GM18507 (cell line): Measurements from ENCODE around the gene ZNF346.

Experiments used
- DNase-seq: peaks from one replicate; pipeline ENCODE4 v3.0.0; 2011; ENCODE audit warnings: low read depth; ENCODE audit not compliant: insufficient read length; ENCODE audit errors: extremely low spot score
- FAIRE-seq: peaks from 2 replicates; lab custom pipeline; 2011; peaks lifted over from hg19 to GRCh38; lab: Jason Lieb, UNC

ZNF346 gene

DNA sequence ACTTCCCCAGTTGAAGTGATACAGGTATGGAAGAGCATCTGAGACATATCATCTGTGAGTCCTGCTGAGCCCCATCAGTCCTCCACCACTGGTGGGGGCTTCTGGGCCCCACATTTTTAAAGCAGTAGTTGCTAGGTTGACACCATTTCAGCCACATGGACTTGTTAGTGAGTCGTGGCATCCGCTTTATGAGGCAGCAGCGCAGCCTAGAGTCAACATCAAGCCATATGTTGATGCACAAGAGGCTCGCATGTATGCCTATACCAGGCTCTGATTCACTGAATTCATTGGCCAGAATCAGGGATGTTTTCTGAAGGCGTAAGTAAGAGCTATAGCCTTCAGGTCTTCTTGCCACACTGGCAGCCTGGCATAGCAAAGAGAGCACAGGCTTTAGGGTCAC lies 26.8 kb downstream of the ZNF346 start:
- no peak for FAIRE-seq
- no peak for DNase-seq

DNA sequence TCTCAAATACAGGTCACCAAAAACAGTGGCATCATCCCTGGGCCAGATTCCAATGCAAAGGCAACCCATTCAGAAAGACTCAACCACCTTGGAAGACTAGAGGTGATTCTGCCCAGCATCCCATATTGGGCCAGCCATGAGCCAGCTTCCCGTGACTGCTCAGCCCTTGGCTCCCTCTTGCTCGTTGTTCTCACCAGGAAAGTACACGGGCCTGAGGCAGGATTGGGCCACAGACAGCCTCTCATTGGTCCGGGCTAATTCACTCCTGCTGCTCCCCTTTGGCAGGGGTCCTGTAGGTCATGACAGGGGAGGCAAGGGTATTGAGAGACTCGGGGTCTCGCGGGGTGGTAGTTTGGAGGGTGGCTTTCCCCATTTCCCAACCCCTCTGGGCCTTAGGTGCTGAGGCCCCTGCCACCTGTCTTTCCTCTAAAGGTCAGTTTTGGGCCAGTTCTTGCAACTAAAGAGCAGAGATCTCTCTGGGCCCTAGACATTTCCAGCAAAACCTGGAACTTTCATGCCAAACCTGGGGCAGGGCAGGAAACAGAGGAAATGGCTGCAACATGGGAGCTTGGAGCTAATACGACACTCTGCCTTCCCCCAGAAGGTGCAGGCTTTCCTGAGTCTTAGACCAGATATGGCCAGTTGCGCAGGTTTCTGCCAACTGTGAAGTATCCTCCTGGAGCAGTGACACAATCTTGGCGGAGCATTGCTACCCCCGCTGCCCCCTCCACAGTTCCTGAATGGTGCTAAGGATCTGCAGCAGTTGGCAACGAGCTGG lies 42.2 kb downstream of the ZNF346 start:
- FAIRE-seq (no peak), DNase-seq (no peak)

DNA sequence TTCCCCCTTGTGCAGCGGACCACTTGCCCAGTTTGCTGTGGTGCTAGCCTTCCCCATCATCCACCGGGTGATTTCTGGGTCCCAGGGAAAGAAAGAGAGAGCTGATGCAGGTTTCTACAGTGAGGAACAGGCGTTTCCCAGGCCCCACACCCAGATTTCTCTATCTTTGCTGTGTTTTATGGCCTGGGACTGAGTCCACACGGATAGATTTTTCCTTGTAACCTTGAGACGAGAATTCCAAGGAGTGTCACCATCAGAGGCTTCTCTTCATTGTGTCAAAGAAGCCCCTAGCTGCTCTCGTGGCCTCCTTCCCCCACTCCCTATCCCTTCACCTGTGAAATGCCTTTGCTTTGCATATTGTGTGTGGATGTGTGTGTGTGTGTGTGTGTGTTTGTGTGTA lies 43.0 kb downstream of the ZNF346 start:
- no peak for FAIRE-seq
- no peak for DNase-seq

DNA sequence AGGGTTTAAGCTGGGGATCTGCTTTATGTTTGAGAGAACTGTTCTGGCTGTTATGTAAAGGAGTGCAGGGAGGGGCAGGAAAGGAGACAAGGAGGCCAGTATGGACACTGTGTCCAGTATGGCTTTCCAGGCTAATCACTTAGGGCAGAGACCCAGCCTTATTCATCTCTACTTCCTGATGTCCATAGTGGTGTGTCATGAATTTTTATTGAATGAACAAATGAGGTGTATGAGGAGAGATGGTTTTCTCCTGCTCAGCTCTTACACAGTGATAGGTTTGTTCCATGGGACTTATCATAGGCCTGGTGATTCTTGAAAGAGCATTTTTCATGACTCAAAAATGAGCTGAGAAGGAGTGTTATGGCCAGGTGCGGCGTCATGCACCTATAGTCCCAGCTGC lies 43.7 kb downstream of the ZNF346 start:
- DNase-seq (no peak), FAIRE-seq (no peak)

DNA sequence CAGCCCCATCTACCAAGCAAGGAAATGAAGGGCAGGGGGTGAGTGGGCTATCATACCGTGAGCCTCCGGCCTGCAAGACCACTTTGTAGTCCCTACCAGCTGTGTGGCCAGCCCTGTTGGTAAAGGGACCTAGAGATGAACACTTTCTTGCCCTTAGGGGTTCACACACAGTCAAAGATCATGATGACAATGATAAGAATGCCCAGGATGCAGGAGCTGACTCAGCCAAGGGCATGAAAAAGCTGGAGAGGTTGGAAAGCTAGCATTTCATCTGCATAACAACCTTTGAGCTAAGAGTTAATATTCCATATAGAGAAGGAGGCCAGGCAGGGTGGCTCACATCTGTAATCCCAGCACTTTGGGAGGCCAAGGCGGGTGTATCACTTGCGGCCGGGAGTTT lies 45.0 kb downstream of the ZNF346 start:
- no peak for FAIRE-seq

DNA sequence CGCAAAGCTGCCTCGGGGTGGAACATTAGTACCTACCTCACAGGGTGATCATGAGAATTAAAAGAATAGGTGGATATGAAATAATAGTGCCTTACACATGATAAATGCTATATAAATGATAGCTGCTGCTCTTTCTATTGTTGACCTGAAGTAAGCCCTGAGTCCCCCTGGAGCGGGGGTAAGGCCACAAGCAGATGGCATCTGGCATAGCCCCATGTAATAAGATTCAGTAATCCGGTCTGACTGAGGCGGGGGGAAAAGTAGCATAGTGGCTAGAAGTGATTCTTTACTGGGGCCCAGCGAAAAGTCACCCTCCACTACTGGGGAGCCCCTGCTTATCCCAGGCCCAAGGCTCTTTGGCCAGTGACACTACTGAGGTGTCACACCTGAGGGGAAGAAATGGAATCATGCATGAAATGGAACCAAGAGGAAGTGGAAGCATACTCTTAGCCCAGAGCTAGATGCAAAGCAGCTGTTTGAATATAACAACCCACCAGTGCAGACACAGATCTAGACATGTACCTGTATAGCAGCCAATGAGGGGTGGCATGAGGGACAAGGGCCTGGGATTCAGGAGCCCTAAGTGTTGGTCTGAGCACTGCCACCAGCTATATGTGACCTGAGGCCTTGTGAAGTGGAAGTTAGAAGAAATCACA lies 48.2 kb downstream of the ZNF346 start:
- peak; percentile 5 for FAIRE-seq

More for the DNA sequence above, 45.0 kb downstream of the ZNF346 start:
- no peak for DNase-seq

DNA sequence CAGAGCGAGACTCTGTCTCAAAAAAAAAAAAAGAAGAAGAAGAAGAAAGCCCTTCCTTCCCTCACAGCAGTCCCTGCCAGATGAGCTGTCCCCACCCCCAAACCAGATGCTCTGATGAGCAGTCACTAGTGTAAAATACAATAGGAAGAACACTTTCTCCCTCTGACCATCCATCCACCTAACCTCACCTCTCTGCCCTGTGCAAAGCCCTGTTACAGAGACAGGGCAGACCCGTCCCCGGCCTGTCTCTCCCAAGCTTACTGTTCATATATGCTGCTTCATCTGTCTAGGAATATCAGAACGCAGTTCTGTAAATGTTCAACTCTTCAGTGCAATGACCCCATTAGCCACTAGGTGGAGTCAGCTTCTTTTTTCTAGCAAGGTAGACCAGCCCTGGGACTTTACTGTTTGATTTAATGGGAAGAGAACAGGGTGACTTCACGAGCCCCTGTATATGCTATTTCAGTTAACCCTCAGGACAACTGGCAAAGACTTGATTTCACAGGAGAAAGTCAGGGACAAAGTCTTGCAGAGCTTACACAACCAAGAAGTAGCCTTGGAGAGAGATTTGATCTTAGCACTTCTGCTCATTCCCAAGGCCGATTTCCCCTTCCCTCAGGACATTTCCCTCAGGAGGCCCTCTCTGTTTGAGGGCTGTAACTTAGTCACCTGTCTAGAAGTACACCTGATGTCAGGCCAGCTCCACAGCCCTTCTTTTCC lies 49.3 kb downstream of the ZNF346 start:
- FAIRE-seq = peak; percentile 89
- peak; percentile 47 for DNase-seq

More for the DNA sequence above, 48.2 kb downstream of the ZNF346 start:
- DNase-seq = no peak

DNA sequence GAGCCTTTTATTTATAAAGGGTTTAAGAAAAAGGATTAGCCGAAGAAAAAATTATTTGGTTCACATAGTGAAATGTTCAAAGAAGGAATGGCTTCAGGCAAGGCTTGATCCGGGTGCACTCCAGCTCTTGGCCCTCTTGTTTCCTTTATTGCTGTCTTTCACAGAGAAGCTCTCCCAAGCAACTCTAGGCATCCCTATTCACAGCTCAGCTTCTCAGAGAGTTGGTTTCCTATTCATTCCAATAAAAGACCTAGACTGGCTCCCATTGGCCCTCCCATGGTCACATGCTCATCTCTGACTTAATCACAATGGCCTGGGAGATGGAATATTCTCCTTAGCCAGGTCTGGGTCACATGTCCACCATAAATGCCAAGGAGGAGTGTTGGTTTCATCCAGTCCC lies 54.8 kb downstream of the ZNF346 start:
- DNase-seq (no peak), FAIRE-seq (no peak)

DNA sequence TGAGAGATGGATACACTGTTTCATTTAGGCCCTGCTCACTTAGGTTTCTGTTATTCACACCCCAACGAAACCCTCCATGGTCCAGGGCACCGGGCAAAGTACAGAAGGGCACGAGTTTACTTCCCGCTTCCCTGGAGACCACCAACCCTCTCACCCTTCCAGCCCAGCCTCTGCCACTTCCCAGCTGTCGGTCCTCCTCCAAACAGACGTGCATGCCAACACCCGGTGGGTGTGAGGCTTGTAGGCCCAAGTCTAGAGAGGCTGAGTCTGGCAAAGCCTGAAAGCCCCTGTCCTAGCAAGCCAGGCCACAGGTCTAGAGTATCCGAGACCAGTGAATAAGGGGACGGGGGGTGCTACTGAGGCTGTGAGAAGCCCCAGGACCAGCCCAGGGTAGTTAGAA lies 57.1 kb downstream of the ZNF346 start:
- FAIRE-seq (no peak), DNase-seq (no peak)

DNA sequence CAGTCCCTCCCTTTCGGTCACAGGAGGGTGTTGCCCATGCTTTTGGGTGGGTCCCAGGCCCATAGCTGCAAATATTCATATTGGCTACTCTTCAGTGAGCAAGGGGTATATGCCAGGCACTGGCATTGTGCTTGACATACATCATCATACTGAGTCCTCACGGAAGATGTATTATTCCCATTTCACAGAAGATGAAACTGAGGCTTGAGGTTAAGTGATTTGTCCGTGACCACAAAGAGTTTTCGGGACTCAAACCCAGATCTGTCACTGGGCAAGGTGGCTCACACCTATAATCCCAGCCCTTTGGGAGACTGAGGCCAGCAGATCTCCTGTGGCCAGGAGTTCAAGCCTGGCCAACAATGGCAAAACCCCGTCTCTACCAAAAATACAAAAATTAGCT lies 57.8 kb downstream of the ZNF346 start:
- no peak for DNase-seq
- FAIRE-seq = no peak

DNA sequence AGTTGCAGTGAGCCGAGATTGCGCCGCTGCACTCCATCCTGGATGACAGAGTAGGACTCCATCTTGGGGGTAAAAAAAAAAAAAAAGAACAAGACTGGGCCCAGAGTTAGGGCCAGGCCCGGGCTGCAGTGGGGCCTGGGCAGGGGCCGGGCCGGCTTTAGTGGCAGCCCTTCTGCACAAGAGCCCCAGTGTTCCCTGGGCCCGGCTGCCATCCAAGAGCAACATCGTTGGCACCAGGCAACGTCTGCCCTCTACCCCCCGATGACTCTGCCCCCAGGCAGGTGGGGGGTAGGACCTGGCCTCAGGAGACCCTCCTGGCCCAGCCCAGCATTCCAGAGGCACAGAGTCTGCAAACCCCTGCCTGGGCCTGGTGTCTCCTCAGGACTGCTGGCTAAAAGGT lies 59.4 kb downstream of the ZNF346 start:
- FAIRE-seq (no peak), DNase-seq (no peak)

DNA sequence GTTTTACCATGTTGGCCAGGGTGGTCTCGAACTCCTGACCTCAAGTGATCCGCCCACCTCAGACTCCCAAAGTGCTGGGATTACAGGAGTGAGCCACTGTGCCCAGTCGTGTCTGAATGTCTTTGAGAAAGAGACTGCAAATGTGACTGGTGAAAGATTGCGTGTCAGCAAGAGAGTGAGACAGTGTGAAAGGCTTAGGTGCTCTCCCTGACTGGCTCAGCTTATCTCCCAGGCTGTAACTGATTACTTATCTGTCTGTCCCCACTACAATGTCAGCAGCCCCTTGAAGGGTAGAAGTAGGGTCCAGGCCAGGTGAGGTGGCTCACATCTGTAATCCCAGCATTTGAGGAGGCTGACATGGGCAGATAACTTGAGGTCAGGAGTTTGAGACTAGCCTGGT lies 60.9 kb downstream of the ZNF346 start:
- DNase-seq = no peak
- FAIRE-seq = peak; percentile 56

DNA sequence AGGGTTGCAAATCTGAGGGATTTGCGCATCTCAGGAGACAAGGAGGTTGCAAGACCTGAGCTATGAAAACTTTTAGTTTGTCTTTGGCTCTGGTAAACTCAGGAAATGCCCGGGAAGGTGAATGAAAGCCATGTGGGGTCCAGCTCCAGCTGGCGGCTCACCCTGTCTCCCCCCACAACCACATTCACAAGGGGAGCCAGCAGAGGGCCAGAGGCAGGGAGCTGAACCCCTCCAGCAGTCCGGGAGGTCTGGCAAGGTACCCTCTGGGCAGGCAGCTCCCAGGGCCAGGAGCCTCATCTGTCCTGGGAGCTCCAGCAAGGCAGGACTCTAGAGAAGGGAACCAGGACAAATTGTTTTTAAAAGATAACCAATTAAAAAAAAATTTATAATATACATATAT lies 61.7 kb downstream of the ZNF346 start:
- FAIRE-seq (no peak), DNase-seq (no peak)

DNA sequence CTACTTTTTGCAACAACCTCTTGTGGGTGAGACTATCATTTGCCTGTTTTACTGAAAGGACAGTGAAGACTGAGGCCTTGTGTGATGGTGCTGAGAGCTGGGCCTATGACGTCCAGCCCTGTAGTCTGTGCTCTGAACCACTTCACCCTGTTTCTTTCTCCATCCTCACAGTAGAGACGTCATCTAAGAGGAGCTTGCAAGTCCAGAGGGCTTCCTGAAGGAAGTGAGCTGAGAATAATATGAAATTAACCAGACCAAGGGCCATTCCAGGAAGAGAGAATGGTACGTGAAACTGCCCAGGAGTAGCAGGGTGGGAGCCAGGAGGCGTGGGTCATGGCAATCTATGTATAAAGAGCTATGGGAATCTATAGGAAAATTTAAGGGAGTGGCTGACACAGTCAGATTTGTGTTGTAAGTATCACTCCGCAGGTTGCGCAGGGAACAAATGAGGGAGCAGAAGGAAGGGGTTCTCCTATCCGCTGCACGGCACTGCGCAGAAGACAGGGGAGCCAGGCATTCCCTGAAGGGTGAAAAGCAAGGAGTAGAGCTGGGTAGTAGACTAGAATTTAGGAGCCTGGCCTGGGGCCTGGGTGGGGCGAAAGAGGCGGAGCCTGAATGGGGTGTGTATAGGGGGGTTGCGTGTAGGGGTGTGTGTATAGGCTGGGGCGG lies 63.6 kb downstream of the ZNF346 start:
- FAIRE-seq = no peak
- no peak for DNase-seq

DNA sequence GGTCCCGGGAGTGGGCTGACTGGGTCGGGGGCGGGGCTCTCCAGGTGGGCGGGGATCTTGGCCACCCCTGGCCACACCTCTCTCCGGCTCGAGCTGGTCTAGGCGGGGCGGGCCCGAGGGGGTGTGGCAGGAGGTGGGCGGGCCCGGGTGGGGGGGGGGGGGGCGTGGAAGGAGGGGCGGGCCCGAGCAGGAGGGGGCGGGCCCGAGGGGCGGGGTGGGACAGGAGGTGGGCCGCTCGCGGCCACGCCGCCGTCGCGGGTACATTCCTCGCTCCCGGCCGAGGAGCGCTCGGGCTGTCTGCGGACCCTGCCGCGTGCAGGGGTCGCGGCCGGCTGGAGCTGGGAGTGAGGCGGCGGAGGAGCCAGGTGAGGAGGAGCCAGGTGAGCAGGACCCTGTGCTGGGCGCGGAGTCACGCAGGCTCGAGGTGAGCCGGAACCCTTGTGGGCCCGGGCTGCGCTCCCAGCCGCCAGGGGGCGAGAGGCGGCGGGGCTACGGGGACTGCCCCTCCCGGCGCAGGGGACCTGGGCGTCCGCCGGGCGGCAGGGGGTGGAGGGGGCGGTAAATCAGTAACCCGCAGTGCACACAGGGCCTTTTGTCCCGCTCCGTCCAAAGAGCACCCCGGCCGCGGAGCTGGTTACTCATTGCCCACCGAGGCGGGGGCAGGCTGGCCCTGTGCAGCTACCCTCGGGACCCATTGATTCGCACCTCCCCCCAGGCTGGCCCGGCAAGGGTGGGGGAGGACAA lies 64.3 kb downstream of the ZNF346 start, which contains the start of gene FGFR4:
FGFR4 (plus strand) TSS at position 262 of the 744 bp plus-strand sequence. CDS start 2,688 bp downstream, outside the sequence.
- FAIRE-seq = peak; percentile 59
- peak; percentile 81 for DNase-seq

DNA sequence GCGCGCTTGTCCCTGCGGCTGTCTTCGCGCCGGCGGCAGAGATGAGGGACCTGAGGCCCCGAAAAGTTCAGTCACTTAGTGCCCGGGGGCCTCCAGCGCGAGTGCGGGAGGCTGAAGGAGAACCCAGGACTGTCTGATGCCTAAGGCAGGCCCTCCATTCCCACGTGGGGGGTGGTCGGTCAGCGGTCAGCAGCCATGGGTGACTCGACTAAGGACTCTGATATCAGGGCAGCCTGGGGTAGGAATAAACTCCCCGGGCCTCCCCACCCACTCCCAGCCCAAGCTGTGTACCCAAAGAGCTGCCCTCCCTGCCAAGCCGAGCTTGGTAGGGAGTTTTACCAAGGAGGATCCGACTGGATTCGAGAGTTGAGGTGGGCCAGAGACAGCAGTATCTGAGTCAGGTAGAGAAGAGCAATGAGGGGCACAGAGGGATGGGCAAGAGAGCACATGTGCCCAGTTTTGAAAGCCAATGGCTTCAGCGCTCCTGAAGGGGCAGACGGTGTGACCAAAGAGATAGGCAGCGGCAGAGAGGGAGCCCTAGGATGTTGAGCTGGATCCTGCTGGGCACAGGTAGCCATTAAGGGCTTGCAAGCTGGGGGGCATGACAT lies 65.0 kb downstream of the ZNF346 start:
- FAIRE-seq (no peak), DNase-seq (no peak)

DNA sequence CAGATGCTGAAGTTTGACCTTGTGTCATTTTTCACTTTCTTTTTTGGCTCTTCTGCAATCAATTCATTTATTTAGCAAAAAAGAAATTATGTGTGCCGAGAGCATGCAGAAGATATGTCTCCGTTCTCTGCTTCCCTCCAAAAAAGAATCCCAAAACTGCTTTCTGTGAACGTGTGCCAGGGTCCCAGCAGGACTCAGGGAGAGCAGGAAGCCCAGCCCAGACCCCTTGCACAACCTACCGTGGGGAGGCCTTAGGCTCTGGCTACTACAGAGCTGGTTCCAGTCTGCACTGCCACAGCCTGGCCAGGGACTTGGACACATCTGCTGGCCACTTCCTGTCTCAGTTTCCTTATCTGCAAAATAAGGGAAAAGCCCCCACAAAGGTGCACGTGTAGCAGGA lies 66.6 kb downstream of the ZNF346 start:
- no peak for FAIRE-seq
- no peak for DNase-seq

DNA sequence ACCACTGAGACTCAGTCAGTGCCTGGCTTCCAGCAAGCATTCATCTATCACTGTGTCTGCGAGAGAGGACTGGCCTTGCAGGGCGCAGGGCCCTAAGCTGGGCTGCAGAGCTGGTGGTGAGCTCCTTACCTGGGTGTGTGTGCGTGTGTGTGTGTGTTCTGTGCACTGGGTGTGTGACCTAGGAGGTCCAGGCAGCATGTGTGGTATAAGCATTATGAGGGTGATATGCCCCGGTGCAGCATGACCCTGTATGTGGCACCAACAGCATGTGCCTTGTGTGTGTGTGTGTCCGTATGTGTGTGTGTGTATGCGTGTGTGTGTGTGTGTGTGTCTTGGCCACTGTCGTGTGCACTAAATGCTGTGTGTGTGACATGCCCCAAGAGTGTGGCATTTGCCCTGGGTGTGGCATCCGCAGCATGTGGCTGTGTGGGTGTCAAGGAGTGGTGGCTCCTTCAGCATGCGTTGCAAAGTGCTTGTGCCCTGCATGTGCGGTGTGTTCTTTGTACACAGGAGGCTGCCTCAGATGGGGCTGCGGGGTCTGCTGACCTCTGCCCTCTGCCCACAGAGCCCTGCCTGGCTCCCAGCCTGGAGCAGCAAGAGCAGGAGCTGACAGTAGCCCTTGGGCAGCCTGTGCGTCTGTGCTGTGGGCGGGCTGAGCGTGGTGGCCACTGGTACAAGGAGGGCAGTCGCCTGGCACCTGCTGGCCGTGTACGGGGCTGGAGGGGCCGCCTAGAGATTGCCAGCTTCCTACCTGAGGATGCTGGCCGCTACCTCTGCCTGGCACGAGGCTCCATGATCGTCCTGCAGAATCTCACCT lies 67.5 kb downstream of the ZNF346 start:
- FAIRE-seq = no peak
- no peak for DNase-seq
